ENCODE data around the gene MSI2.

DNA sequence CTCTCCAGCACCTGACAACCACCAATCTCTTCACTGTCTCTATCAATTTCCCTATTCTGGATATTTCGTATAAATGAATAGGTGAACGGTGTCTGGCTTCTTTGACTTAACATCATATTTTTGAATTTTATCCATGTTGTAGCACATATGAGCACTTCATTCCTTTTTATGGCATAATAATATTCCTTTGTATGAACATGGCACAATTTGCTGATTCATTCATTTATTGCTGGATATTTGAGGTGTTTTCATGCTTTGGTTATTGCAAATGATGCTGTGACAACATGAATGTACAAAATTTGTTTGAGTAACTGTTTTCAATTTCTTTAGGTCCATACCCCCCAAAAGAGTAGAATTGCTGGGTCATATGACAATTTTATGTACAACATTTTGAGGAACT, 476.8 kb downstream of the MSI2 start:
- TF ChIP-seq, protein P1, sequence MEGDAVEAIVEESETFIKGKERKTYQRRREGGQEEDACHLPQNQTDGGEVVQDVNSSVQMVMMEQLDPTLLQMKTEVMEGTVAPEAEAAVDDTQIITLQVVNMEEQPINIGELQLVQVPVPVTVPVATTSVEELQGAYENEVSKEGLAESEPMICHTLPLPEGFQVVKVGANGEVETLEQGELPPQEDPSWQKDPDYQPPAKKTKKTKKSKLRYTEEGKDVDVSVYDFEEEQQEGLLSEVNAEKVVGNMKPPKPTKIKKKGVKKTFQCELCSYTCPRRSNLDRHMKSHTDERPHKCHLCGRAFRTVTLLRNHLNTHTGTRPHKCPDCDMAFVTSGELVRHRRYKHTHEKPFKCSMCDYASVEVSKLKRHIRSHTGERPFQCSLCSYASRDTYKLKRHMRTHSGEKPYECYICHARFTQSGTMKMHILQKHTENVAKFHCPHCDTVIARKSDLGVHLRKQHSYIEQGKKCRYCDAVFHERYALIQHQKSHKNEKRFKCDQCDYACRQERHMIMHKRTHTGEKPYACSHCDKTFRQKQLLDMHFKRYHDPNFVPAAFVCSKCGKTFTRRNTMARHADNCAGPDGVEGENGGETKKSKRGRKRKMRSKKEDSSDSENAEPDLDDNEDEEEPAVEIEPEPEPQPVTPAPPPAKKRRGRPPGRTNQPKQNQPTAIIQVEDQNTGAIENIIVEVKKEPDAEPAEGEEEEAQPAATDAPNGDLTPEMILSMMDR (IDR thresholded peaks at IDR 0.05) = no peak
- TF ChIP-seq EP300 (IDR thresholded peaks at IDR 0.05) = no peak

All from sigmoid colon (tissue), 4 donors.